Left renal pelvis (tissue), 4 donors: ENCODE measurements around the gene PRLR. TPM values are rescaled to one million over a fixed set of nuclear protein-coding genes. Genes with fewer than 3 reads are reported as not detected.
A peak's percentile ranks its signal among the peaks of the same experiment; 100 is the strongest.

ENCODE experiments used
- DNase-seq, 4 donors: peaks; one replicate each; pipeline ENCODE4 v3.0.0-alpha.2; 2013; ENCODE audit warnings: low read depth in 4 of 4, low spot score in 3 of 4
- polyA plus RNA-seq, 4 donors: library from polyadenylated mRNA; unstranded; fragments of 120-200 nt; gene quantifications; one replicate each; pipeline ENCODE4 v1.2.1, GENCODE V29; 2013; ENCODE audit not compliant: insufficient read length in 4 of 4

The PRLR gene
- polyA plus RNA-seq, 4 donors: 1.5 to 37.3 (median 32.0) TPM

DNA sequence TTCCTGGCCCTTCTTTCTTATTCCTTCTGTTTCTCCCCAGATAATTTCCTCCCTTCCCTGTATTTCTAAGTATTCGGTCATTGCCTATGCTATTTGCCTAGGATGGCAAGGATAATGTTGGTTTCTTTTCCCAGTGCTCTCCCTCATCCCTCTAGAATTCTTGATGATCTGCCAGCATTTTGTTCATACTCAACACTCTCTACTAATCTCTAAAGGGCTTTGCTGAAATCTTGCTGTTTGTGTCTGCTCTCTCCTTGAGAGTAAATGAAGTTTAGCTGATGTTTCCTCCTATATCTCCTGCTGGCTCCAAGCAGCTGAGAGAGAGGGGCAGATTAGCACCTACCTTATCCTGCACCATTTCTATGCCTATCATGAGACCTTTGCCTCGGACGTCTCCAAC lies 220.6 kb downstream of the PRLR start:
- DNase-seq: no peak

GRCh38 chr5:35009019-35009418 lies 221.3 kb downstream of the PRLR start:
- no peak for DNase-seq

DNA sequence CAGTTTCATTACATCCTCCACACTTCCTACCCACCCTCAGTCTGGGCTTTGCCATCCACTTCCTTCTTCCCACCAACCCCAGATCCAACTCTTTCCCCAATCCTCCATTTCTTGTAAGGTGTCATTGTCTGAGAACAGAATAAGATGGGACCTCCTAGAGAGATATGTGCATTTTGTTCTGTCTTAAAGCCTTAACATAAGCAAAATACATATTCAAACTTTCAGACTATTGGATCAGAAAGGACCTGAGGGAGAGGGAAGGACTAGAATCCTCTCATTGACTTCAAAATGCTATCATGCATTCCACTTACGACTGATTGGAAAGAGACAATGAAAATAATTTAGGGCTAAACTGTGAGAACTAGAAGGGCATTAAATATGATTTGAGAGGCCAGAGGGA lies 225.5 kb downstream of the PRLR start:
- no peak for DNase-seq

DNA sequence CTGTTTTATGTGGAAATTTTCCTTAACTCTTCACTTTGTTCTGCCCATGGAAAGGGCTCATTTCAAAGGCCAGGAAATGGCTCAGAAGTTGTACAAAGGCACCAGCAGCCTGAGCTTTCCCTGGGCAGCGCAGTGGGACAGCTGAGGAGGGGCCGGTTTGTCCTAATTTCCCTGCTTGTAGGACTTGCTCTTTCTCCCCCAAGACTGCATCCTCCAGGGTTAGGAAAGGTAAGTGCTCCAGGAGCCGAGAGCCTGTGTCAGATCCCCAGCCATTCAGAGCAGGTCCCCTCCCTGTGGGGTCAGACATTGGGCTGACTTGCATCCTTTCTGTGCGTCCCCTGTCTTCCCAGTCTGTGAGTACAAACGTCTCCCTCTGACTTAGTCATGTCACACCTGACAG lies 226.1 kb downstream of the PRLR start:
- no peak for DNase-seq

DNA sequence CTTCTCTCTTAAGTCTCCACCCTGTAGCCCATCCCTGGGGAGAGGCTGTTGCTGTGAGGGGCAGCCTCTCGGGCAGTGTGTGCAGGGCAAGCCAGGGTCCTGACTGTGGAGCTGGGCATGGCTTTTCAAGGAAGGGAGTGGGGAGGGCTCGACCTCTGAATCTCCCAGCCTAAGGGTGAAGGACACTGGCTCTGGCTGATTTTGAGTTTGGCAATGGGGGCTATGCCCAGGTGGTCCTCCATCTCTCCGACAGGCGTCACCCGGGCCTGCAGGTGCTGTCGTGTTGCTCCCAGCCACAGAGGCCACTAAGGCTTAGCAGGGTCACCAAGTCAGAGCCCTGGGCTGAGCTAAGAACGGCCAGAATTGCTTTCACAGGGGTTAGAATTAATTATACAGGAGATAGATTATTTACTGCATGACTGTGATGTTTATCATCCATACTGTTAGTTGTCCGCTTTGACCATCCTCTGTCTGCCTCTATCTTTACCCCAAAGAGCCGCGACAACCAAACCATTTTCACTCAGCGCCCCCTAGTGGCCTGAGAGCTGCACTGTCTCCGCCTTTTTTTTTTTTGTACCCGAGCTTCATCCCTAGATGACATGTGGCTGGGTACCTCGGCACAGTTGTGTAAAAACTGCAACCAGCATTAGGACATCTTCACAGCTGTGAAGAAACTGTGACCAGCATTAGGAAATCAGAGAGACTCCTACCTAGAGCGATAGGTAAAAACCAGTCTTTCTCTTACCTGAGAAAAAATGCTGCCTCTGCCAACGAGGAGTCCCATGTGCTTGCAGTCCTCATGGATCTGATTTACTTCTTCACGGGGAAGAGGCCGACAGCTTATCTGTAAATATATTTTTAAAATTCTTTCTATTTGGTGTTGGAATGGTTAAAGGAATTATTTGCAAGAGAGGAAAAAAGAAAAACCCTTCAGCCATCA lies 227.0 kb downstream of the PRLR start:
- peak in 3 of 4 donors; percentile 24 to 35 (median 29) for DNase-seq

GRCh38 chr5:35002459-35002858 lies 227.8 kb downstream of the PRLR start:
- no peak for DNase-seq

GRCh38 chr5:35001842-35002241 lies 228.4 kb downstream of the PRLR start:
- no peak for DNase-seq

Other genes with a start within 250 kb of the PRLR start
- 10 to 100 TPM in 3 of 4 donors, 1 to 10 TPM in 1; 1.4 to 52.4 (median 39.9) TPM for gene AGXT2, start 182.5 kb downstream of the PRLR start, polyA plus RNA-seq